Gastroesophageal sphincter (tissue), 4 donors: ENCODE data around the gene USH1G. TPM values are rescaled to one million over a fixed set of nuclear protein-coding genes. Genes with fewer than 3 reads are reported as not detected.
A peak's percentile ranks its signal among the peaks of the same experiment; 100 is the strongest.

ENCODE experiments used
- ATAC-seq: fragments of 150-250 bp; one replicate; pipeline ENCODE4 v1.9.1; 2016; ENCODE audit warnings: mild to moderate bottlenecking, moderate library complexity
- H3K27ac ChIP-seq, 4 donors: fragments of 200-600 bp; sonication (generic) in 3 of 4; 1 replicate in 3 of 4; 2 replicates in 1 of 4; pipeline ENCODE4 v1.5.1; 2016 to 2019
- H3K27me3 ChIP-seq: fragments of 200-600 bp; sonication (generic); one replicate; pipeline ENCODE4 v1.5.1; 2019
- H3K36me3 ChIP-seq, 2 donors: fragments of 200-600 bp; sonication (generic); one replicate each; pipeline ENCODE4 v1.5.1; 2019; ENCODE audit warnings: control low read depth in 1 of 2
- H3K4me1 ChIP-seq, 3 donors: fragments of 200-600 bp; sonication (generic); 1 replicate in 2 of 3; 2 replicates in 1 of 3; pipeline ENCODE4 v1.5.1; 2016 to 2019; ENCODE audit warnings: control low read depth in 2 of 3
- H3K4me3 ChIP-seq, 2 donors: fragments of 200-600 bp; sonication (generic); one replicate each; pipeline ENCODE4 v1.5.1; 2019; ENCODE audit warnings: mild to moderate bottlenecking in 1 of 2, moderate library complexity in 1 of 2
- H3K9me3 ChIP-seq, 3 donors: fragments of 200-600 bp; sonication (generic); one replicate each; pipeline ENCODE4 v1.5.1; 2017 to 2019; ENCODE audit warnings: control low read depth in 2 of 3
- CTCF ChIP-seq, 4 experiments: fragments of 200-600 bp in 2 of 4; fragments of 450-650 bp in 2 of 4; sonication (generic) in 1 of 4; IDR thresholded peaks; one replicate each; pipeline ENCODE4 v1.5.1; 2017 to 2019; ENCODE audit warnings: antibody characterized with exemption in 4 of 4, mild to moderate bottlenecking in 2 of 4, moderate library complexity in 2 of 4
- EP300 ChIP-seq: sonication (generic); formaldehyde crosslinking; IDR thresholded peaks from one replicate; pipeline ENCODE4 v1.6.1; 2017; ENCODE audit warnings: antibody characterized with exemption, mild to moderate bottlenecking
- POLR2A ChIP-seq, 2 donors: fragments of 450-650 bp; IDR thresholded peaks; one replicate each; pipeline ENCODE4 v1.6.1; 2017; ENCODE audit warnings: antibody characterized with exemption in 2 of 2, mild to moderate bottlenecking in 2 of 2, moderate library complexity in 1 of 2
- POLR2AphosphoS5 ChIP-seq: sonication (generic); formaldehyde crosslinking; IDR thresholded peaks from one replicate; pipeline ENCODE4 v1.6.1; 2017; ENCODE audit warnings: antibody characterized with exemption
- WGBS, 2 donors: methylation state at CpG; one replicate each; pipeline ENCODE4 v1.1.5; 2018; ENCODE audit warnings: low coverage in 1 of 2; 5-methylcytosine and 5-hydroxymethylcytosine counted together
- total RNA-seq, 4 donors: library from RNA; depleted of rRNA; stranded (reverse); fragments of >200 nt; gene quantifications; one replicate each; pipeline ENCODE4 v1.1.0, GENCODE V29; 2016

The USH1G gene
- total RNA-seq, 4 donors from 2014 or later, result not detected

GRCh38 chr17:74961657-74962350 is 38.7 kb upstream of the USH1G start:
- TF ChIP-seq CTCF (IDR thresholded peaks at IDR 0.05), result peak in 3 of 4 experiments; percentile 80 to 92 (median 84)
- TF ChIP-seq POLR2AphosphoS5, result peak; percentile 27
- no peak for TF ChIP-seq EP300
- peak; percentile 87 for ATAC-seq
- Histone ChIP-seq H3K4me1 (peaks cover 0 to 14% (median 0%) of the 10 kb centered on the region in 3 donors), H3K9me3 (no peaks in the 10 kb centered on the region), H3K36me3 (no peaks in the 10 kb centered on the region), H3K27ac (no peak overlapping the region), H3K27me3 (peaks cover 8% of the 10 kb centered on the region), H3K4me3 (no peak overlapping the region)
- 0% methylated on average over 4 of the region's 23 CpGs; no CpG with 5 or more reads in 1 of the 2 donors for WGBS, 2 donors

DNA sequence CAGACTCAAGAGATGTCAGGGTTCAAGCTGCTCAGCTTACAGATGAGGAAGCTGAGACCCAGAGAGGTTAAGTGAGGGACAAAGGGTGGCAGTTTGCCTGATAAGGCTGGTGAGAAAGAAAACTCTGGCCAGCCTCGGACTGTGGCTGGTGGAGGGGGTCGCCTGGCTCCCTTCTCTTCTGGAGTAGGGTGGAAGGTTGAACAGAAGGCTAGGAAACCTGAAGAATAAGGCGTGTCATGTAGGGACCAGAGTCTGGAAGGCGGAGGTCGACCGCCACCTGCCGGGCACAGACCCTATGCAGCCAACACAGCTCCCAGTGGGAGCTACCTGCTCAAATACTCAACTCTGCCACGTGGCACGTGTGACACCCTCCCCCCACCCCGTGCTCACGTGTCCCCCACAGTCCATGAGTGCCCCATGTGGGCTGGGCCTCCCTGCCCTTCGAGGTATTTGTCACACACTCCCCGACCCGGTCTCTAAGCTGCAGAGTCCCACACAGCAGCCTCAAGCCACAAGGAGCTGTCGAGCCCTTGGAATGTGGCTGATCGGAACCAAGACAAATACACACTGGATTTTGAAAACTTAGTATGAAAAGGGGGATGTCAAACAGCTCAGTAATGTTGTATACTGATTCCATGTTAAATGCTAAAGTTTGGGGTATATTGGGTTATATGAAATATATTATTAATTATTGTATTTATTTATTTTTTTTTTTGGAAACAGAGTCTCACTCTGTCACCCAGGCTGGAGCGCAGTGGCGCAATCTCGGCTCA is 37.7 kb upstream of the USH1G start:
- H3K27ac ChIP-seq, result no peak overlapping the region
- no peak for ATAC-seq
- peak in 1 of 4 experiments; percentile 9 for TF ChIP-seq CTCF (IDR thresholded peaks at IDR 0.05)
- TF ChIP-seq POLR2A (IDR thresholded peaks at IDR 0.05), result no peak
- no peak for TF ChIP-seq POLR2AphosphoS5
- H3K36me3 ChIP-seq, result peaks cover 0 to 3% of the 10 kb centered on the region in 2 donors
- peaks cover 8% of the 10 kb centered on the region for H3K27me3 ChIP-seq
- peaks cover 0 to 14% (median 0%) of the 10 kb centered on the region in 3 donors for H3K4me1 ChIP-seq
- H3K4me3 ChIP-seq, result no peak overlapping the region
- 31 to 56% methylated on average over 5 to 15 of the region's 19 CpGs for WGBS, 2 donors
- H3K9me3 ChIP-seq, result no peaks in the 10 kb centered on the region

DNA sequence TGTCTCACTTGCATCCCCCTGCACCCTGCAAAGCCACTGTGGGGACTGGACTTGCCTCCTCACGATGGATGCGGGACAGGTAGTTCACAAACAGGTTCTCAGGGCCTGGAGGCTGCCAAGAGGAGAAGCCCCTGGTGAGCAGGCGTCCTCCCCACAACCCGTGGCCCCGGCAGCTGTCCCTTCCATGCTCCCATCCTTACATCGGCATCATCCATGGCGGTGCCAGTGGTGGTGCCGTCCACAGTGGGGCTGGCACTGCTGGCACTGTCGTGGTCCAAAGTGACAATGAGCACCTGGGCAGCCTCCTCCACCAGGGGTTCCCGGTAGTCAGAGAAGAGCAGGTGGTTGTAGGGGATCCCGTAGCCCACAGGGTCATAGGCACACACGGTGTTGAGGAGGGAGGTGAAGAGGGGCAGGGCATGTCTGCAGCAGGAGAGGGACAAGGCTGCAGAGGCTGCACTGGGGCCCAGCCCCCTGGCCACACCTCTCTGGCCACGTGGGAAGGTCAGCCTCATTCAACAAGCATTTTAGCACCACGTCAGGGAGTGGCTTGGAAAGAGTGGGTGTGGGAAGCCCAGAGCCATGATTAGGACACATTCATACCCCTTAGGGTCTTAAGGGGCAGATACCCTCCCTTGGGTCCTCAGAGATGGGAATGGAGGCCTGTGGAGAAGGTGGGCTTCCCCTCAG is 36.9 kb upstream of the USH1G start:
- Histone ChIP-seq H3K27me3 (peaks cover 8% of the 10 kb centered on the region), H3K9me3 (no peaks in the 10 kb centered on the region), H3K27ac (no peak overlapping the region), H3K4me1 (peaks cover 0 to 14% (median 0%) of the 10 kb centered on the region in 3 donors), H3K36me3 (peaks cover 0 to 11% of the 10 kb centered on the region in 2 donors), H3K4me3 (no peak overlapping the region)
- no peak for ATAC-seq
- WGBS, 2 donors, result 46% methylated on average over 3 of the region's 14 CpGs; no CpG with 5 or more reads in 1 of the 2 donors
- TF ChIP-seq CTCF (IDR thresholded peaks at IDR 0.05) (no peak), POLR2AphosphoS5 (no peak), POLR2A (IDR thresholded peaks at IDR 0.05) (no peak), EP300 (no peak)

DNA sequence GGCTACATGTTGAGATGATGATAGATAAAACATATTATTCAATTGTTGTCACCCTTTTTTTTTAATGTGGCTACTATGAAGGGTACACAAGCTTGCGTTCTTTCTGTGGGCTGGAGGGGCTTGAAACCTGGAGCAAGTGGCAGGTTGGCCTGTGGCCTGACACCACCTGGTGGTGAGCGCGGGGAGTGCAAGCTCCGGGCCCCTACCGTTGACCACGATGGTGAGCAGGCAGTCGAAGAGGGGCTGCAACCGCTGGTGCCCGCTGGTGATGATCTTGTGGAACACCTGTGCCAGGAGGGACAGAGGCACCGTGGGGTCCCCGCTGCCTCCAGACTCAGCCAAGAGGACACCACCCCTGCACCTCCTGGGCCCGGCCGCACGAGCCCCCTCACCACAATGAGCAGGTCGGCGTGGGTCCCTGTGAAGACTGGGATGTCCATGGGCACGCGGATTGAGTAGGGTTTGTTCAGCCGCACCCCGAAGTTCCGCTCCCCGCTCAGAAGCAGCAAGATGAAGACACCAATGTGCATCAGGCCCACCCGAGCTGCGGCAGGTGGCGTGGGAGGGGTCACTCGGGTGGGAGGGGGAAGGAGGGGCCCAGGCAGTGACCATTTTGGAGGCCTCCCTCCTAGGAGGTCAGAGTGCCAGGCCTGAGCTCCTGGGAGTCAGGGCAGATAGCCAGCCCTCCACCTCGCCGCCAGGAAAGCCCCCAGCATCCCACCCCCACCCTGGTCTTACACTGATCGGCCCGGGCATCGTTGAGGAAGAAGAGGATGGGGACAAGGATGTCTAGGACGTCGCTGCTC is 35.1 kb upstream of the USH1G start:
- WGBS, 2 donors, result 2 to 10% methylated on average over 2 to 6 of the region's 33 CpGs
- H3K27ac ChIP-seq, result no peak overlapping the region
- peaks cover 0 to 14% of the 10 kb centered on the region in 2 donors for H3K36me3 ChIP-seq
- H3K27me3 ChIP-seq, result peaks cover 12% of the 10 kb centered on the region
- H3K4me3 ChIP-seq, result no peak overlapping the region
- peaks cover 0 to 14% (median 0%) of the 10 kb centered on the region in 3 donors for H3K4me1 ChIP-seq
- TF ChIP-seq POLR2AphosphoS5, result no peak
- TF ChIP-seq CTCF (IDR thresholded peaks at IDR 0.05), result peak in 3 of 4 experiments; percentile 82 to 96 (median 93)
- H3K9me3 ChIP-seq, result no peaks in the 10 kb centered on the region
- peak; percentile 28 for ATAC-seq
